ENCODE measurements around the gene SLTM. TPM values are rescaled to one million over a fixed set of nuclear protein-coding genes. Genes with fewer than 3 reads are reported as not detected.

The SLTM gene
- total RNA-seq, 1 experiment from 2014 or later, result 127 TPM

Other genes with a start within 250 kb of the SLTM start
- 116 and 130 TPM in 2 replicates for gene ADAM10, start 184.0 kb downstream of the SLTM start, total RNA-seq (2021)
- 13.0 and 14.1 TPM in 2 replicates for gene MINDY2, start 162.4 kb downstream of the SLTM start, total RNA-seq (2021)
- 30.3 and 34.4 TPM in 2 replicates for gene RNF111, start 54.0 kb upstream of the SLTM start, total RNA-seq (2021)
- 123 and 129 TPM in 2 replicates for gene CCNB2, start 171.5 kb upstream of the SLTM start, total RNA-seq (2021)